ENCODE data around the gene IL7R.

- TF ChIP-seq SP1 (IDR thresholded peaks at IDR 0.05; ENCODE audit: low read depth) (no peak), CTCF (IDR thresholded peaks at IDR 0.05 in 2 of 3, conservative IDR thresholded peaks at IDR 0.05 in 1 of 3; ENCODE audit: borderline replicate concordance in 1 of 3, insufficient read depth in 1 of 3, low read depth in 2 of 3, low read length in 2 of 3) (no peak), EZH2 (IDR thresholded peaks at IDR 0.05) (no peak), EGR1 (IDR thresholded peaks at IDR 0.05; ENCODE audit: low read depth) (no peak), RAD21 (IDR thresholded peaks at IDR 0.05; ENCODE audit: low read depth) (no peak), SRF (IDR thresholded peaks at IDR 0.05; ENCODE audit: low read depth) (no peak), REST (IDR thresholded peaks at IDR 0.05; ENCODE audit: low read depth) (no peak), POLR2A (IDR thresholded peaks at IDR 0.05; ENCODE audit: borderline replicate concordance, extremely low read depth, insufficient read depth, insufficient read length) (no peak), SIN3A (IDR thresholded peaks at IDR 0.05; ENCODE audit: low read depth) (no peak), ELF1 (IDR thresholded peaks at IDR 0.05; ENCODE audit: borderline replicate concordance, low read depth) (no peak), ZFX (IDR thresholded peaks at IDR 0.05) (no peak), ZBTB33 (IDR thresholded peaks at IDR 0.05; ENCODE audit: extremely low read depth, insufficient replicate concordance, low read length) (no peak)
Observed at GRCh38 chr5:35894131-35894530, 37.4 kb downstream of the IL7R start.

Data from HCT116 (cell line).